Pulmonary artery endothelial cell (primary cell): ENCODE measurements around the gene PLAC9. TPM values are rescaled to one million over a fixed set of nuclear protein-coding genes. Genes with fewer than 3 reads are reported as not detected.
"Not testable (repeated sequence)": the region's sequence is repeated elsewhere in the genome, so short reads cannot be mapped to it uniquely, and the experiment has no call there.

ENCODE experiments used
- DNase-seq: peaks from one replicate; pipeline ENCODE4 v3.0.0-alpha.2; 2011; ENCODE audit warnings: low read depth, low spot score
- total RNA-seq: library from RNA; depleted of rRNA; stranded (reverse); fragments of >200 nt; gene quantifications from 2 replicates; pipeline ENCODE4 v1.2.3, GENCODE V29; 2014

The PLAC9 gene
- 5.3 and 8.2 TPM in 2 replicates for total RNA-seq

- no peak for DNase-seq
Measured at GRCh38 chr10:80132299-80133139, at the start of gene PLAC9. Gene PLAC9 (plus strand): TSS chr10:80132730. CDS start chr10:80132763, 33 bp downstream.

GRCh38 chr10:80090121-80090520, 42.4 kb upstream of the PLAC9 start:
- DNase-seq = no peak

GRCh38 chr10:80094231-80094630, 38.3 kb upstream of the PLAC9 start:
- DNase-seq = no peak

GRCh38 chr10:80098272-80098671, 34.3 kb upstream of the PLAC9 start:
- DNase-seq = not testable (repeated sequence)

- not testable (repeated sequence) for DNase-seq
Measured at GRCh38 chr10:80099295-80099694, 33.2 kb upstream of the PLAC9 start.

- no peak for DNase-seq
Measured at GRCh38 chr10:80100116-80100515, 32.4 kb upstream of the PLAC9 start.

- no peak for DNase-seq
Measured at GRCh38 chr10:80100861-80101695, 31.5 kb upstream of the PLAC9 start.

- DNase-seq = no peak
Measured at GRCh38 chr10:80104066-80104926, 28.2 kb upstream of the PLAC9 start.

- DNase-seq = no peak
Measured at GRCh38 chr10:80108576-80109239, 23.8 kb upstream of the PLAC9 start.

GRCh38 chr10:80110986-80111385, 21.5 kb upstream of the PLAC9 start:
- no peak for DNase-seq

GRCh38 chr10:80118669-80119068, 13.9 kb upstream of the PLAC9 start:
- DNase-seq = no peak

- DNase-seq = no peak
Measured at GRCh38 chr10:80122110-80122710, 10.3 kb upstream of the PLAC9 start.

- DNase-seq = no peak
Measured at GRCh38 chr10:80122746-80123145, 9.8 kb upstream of the PLAC9 start.

- DNase-seq = no peak
Measured at GRCh38 chr10:80126876-80127275, 5.7 kb upstream of the PLAC9 start.

- no peak for DNase-seq
Measured at GRCh38 chr10:80131499-80131901, 1.0 kb upstream of the PLAC9 start.

- DNase-seq = no peak
Measured at GRCh38 chr10:80133206-80133605, 676 bp downstream of the PLAC9 start.

GRCh38 chr10:80133687-80134086, 1.2 kb downstream of the PLAC9 start:
- not testable (repeated sequence) for DNase-seq

GRCh38 chr10:80136134-80136571, 3.6 kb downstream of the PLAC9 start:
- DNase-seq = no peak

GRCh38 chr10:80137031-80137862, 4.7 kb downstream of the PLAC9 start:
- no peak for DNase-seq
